CD14-positive monocyte (primary cell): ENCODE results near the gene CHMP4A. TPM values are rescaled to one million over a fixed set of nuclear protein-coding genes. Genes with fewer than 3 reads are reported as not detected.
A peak's percentile ranks its signal among the peaks of the same experiment; 100 is the strongest.

Experiments used
- DNase-seq, 3 donors: peaks; one replicate each; pipeline ENCODE4 v3.0.0-alpha.2; 2011 to 2022
- H2AFZ ChIP-seq: 2 replicates; pipeline ENCODE4 v1.6.0; 2012; ENCODE audit warnings: mild to moderate bottlenecking, low read depth, low read length, inconsistent platforms; ENCODE audit not compliant: insufficient read depth, poor library complexity, severe bottlenecking
- H3K27ac ChIP-seq, 2 donors: 1 replicate in 1 of 2; 2 replicates in 1 of 2; pipeline ENCODE4 v1.5.1; 2012 to 2013; ENCODE audit warnings: low read length in 2 of 2, control low read depth in 1 of 2, inconsistent platforms in 1 of 2, low read depth in 1 of 2, mild to moderate bottlenecking in 1 of 2
- H3K27me3 ChIP-seq, 2 donors: one replicate each; pipeline versions ENCODE4 v1.6.0 to v1.6.1; 2011 to 2013; ENCODE audit warnings: low read length in 2 of 2; ENCODE audit not compliant: control insufficient read depth in 2 of 2, insufficient read depth in 2 of 2
- H3K36me3 ChIP-seq, 2 donors: replicated peaks in 1 of 2; 1 replicate in 1 of 2; 2 replicates in 1 of 2; pipeline versions ENCODE4 v1.5.1 to v1.6.1; 2012 to 2013; ENCODE audit warnings: low read length in 2 of 2, control low read depth in 1 of 2, inconsistent platforms in 1 of 2, mild to moderate bottlenecking in 1 of 2; ENCODE audit not compliant: insufficient read depth in 2 of 2, control insufficient read depth in 1 of 2
- H3K4me1 ChIP-seq, 2 donors: 1 replicate in 1 of 2; 2 replicates in 1 of 2; pipeline versions ENCODE4 v1.5.1 to v1.6.1; 2012 to 2013; ENCODE audit warnings: low read length in 2 of 2, control low read depth in 1 of 2, inconsistent platforms in 1 of 2, mild to moderate bottlenecking in 1 of 2, moderate library complexity in 1 of 2; ENCODE audit not compliant: insufficient read depth in 2 of 2, control insufficient read depth in 1 of 2
- H3K4me2 ChIP-seq: replicated peaks from 2 replicates; pipeline ENCODE3; 2012; ENCODE audit warnings: low read length, moderate library complexity, mild to moderate bottlenecking; ENCODE audit not compliant: poor library complexity, severe bottlenecking; ENCODE audit errors: extremely low read depth
- H3K4me3 ChIP-seq, 3 experiments: fragments of 200-600 bp in 1 of 3; sonication (generic) in 1 of 3; replicated peaks in 1 of 3; 1 replicate in 2 of 3; 2 replicates in 1 of 3; pipeline ENCODE4 v1.5.1; 2011 to 2013; ENCODE audit warnings: low read length in 3 of 3, mild to moderate bottlenecking in 3 of 3, control low read depth in 2 of 3, low read depth in 2 of 3, inconsistent platforms in 1 of 3, moderate library complexity in 1 of 3
- H3K79me2 ChIP-seq: 2 replicates; pipeline ENCODE4 v1.6.0; 2012; ENCODE audit warnings: mild to moderate bottlenecking, control low read depth, inconsistent platforms, low read length, moderate library complexity; ENCODE audit not compliant: insufficient read depth
- H3K9ac ChIP-seq: 2 replicates; pipeline ENCODE4 v1.6.0; 2017; ENCODE audit warnings: low read length, mild to moderate bottlenecking; ENCODE audit not compliant: insufficient read depth, poor library complexity, severe bottlenecking
- H3K9me3 ChIP-seq, 2 donors: replicated peaks in 1 of 2; 1 replicate in 1 of 2; 2 replicates in 1 of 2; pipeline versions ENCODE4 v1.5.1 to v1.6.1; 2012 to 2013; ENCODE audit warnings: low read length in 2 of 2, control low read depth in 1 of 2; ENCODE audit not compliant: control insufficient read depth in 1 of 2, insufficient read depth in 1 of 2
- H4K20me1 ChIP-seq: 2 replicates; pipeline ENCODE4 v1.6.0; 2012; ENCODE audit warnings: mild to moderate bottlenecking, low read length, control low read depth, moderate library complexity; ENCODE audit not compliant: insufficient read depth
- H3K27ac Mint-ChIP-seq, 7 donors: one replicate each; pipeline ENCODE4 v1.8.0; 2020; ENCODE audit warnings: mild to moderate bottlenecking in 7 of 7, mixed read lengths in 7 of 7, moderate library complexity in 6 of 7, inconsistent platforms in 2 of 7
- H3K27me3 Mint-ChIP-seq, 3 donors: one replicate each; pipeline ENCODE4 v1.8.0; 2021 to 2022; ENCODE audit warnings: low read depth in 3 of 3, mild to moderate bottlenecking in 3 of 3, mixed read lengths in 3 of 3, moderate library complexity in 3 of 3, inconsistent platforms in 1 of 3
- H3K36me3 Mint-ChIP-seq, 2 donors: one replicate each; pipeline ENCODE4 v1.8.0; 2020; ENCODE audit warnings: mixed read lengths in 2 of 2, inconsistent platforms in 1 of 2, mild to moderate bottlenecking in 1 of 2
- H3K4me1 Mint-ChIP-seq: one replicate; pipeline ENCODE4 v1.8.0; 2020; ENCODE audit warnings: mild to moderate bottlenecking, mixed read lengths
- H3K4me3 Mint-ChIP-seq, 2 donors: one replicate each; pipeline ENCODE4 v1.8.0; 2020; ENCODE audit warnings: mild to moderate bottlenecking in 2 of 2, mixed read lengths in 2 of 2, moderate library complexity in 1 of 2
- H3K9me3 Mint-ChIP-seq, 7 donors: one replicate each; pipeline ENCODE4 v1.8.0; 2020 to 2022; ENCODE audit warnings: mixed read lengths in 7 of 7, mild to moderate bottlenecking in 6 of 7, moderate library complexity in 6 of 7, inconsistent platforms in 2 of 7
- WGBS: methylation state at CpG from one replicate; pipeline ENCODE4 v1.1.5; 2013; ENCODE audit warnings: missing lambda C conversion rate; ENCODE audit not compliant: insufficient coverage; 5-methylcytosine and 5-hydroxymethylcytosine counted together
- intact Hi-C, 2 donors: fragments of 100-400 bp; cut with micrococcal nuclease; formaldehyde crosslinking; loops; one replicate each; pipeline versions ENCODE4 v1.15.0 to v1.15.1; 2023
- polyA plus RNA-seq, 3 donors: library from polyadenylated mRNA; depleted of rRNA in 1 of 3; unstranded in 2 of 3; stranded (reverse) in 1 of 3; fragments of 300-500 nt in 2 of 3; fragments of >200 nt in 1 of 3; fragmentation: Illumina TruSeq in 2 of 3; gene quantifications; 1 replicate in 2 of 3; 2 replicates in 1 of 3; pipeline ENCODE4 v1.2.3, GENCODE V29; 2012 to 2021
- TF ChIP-seq, protein P1 (sequence below): fragments of 200-600 bp; IDR thresholded peaks from one replicate; pipeline ENCODE4 v1.8.0; 2022; ENCODE audit warnings: antibody characterized with exemption, mild to moderate bottlenecking

The CHMP4A gene
- polyA plus RNA-seq, 3 donors, result 99.0 to 128 (median 102) TPM

DNA sequence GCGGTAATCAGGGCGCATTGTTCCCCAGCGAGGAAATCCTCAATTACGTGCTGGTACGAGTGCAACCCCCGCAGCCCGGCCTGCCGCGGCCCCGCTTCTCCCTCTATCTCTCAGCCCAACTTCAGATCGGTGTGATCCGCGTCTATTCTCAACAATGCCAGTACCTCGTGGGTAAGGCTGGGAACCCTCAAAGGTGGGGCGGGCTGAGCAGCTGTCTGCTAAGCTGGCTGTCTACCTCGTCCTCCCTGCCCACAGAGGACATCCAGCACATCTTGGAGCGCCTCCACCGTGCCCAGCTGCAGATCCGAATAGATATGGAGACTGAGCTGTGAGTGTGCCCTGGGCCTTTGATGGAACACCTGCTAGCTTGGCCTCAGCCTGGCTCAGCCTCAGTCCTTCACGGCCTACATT lies 40.4 kb downstream of the CHMP4A start:
- Histone ChIP-seq H3K27ac (no peak overlapping the region), H3K79me2 (no peaks in the 10 kb centered on the region), H3K4me3 (peak overlapping the region in 1 of 3 experiments; percentile 68), H3K9me3 (no peaks in the 10 kb centered on the region), H2AFZ (no peak overlapping the region), H3K4me1 (peaks cover 22 to 31% of the 10 kb centered on the region in 2 donors), H4K20me1 (peaks cover 28% of the 10 kb centered on the region), H3K9ac (no peak overlapping the region), H3K4me2 (no peak overlapping the region), H3K27me3 (no peaks in the 10 kb centered on the region), H3K36me3 (peaks cover 36 to 62% of the 10 kb centered on the region in 2 donors)
- peaks cover 10 to 19% (median 16%) of the 10 kb centered on the region in 3 donors for H3K27me3 Mint-ChIP-seq
- peak overlapping the region in 1 of 7 donors; percentile 37 for H3K27ac Mint-ChIP-seq
- no peak for DNase-seq
- TF ChIP-seq, protein P1, sequence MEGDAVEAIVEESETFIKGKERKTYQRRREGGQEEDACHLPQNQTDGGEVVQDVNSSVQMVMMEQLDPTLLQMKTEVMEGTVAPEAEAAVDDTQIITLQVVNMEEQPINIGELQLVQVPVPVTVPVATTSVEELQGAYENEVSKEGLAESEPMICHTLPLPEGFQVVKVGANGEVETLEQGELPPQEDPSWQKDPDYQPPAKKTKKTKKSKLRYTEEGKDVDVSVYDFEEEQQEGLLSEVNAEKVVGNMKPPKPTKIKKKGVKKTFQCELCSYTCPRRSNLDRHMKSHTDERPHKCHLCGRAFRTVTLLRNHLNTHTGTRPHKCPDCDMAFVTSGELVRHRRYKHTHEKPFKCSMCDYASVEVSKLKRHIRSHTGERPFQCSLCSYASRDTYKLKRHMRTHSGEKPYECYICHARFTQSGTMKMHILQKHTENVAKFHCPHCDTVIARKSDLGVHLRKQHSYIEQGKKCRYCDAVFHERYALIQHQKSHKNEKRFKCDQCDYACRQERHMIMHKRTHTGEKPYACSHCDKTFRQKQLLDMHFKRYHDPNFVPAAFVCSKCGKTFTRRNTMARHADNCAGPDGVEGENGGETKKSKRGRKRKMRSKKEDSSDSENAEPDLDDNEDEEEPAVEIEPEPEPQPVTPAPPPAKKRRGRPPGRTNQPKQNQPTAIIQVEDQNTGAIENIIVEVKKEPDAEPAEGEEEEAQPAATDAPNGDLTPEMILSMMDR, result no peak
- peaks cover 31% of the 10 kb centered on the region for H3K4me1 Mint-ChIP-seq
- intact Hi-C loops, result no loop called here
- WGBS, result 64% methylated on average over 15 of the region's 20 CpGs
- H3K9me3 Mint-ChIP-seq, result peaks cover 0 to 2% (median 0%) of the 10 kb centered on the region in 7 donors
- peaks cover 62 to 79% of the 10 kb centered on the region in 2 donors for H3K36me3 Mint-ChIP-seq
- H3K4me3 Mint-ChIP-seq, result no peak overlapping the region

- Histone ChIP-seq H3K4me1 (peaks cover 26 to 34% of the 10 kb centered on the region in 2 donors), H3K4me3 (peak overlapping the region in 1 of 3 experiments; percentile 68), H2AFZ (peak overlapping the region; percentile 46), H3K27ac (no peak overlapping the region), H3K36me3 (peaks cover 36 to 62% of the 10 kb centered on the region in 2 donors), H3K27me3 (no peaks in the 10 kb centered on the region), H3K79me2 (no peaks in the 10 kb centered on the region), H3K4me2 (peak overlapping the region; percentile 71), H3K9ac (peak overlapping the region; percentile 17), H4K20me1 (peaks cover 33% of the 10 kb centered on the region), H3K9me3 (no peaks in the 10 kb centered on the region)
- TF ChIP-seq, protein P1, result no peak
- Mint-ChIP-seq H3K27ac (peak overlapping the region in 1 of 7 donors; percentile 68), H3K4me3 (peak overlapping the region; percentile 59 to 75), H3K36me3 (peaks cover 62 to 79% of the 10 kb centered on the region in 2 donors), H3K9me3 (peaks cover 0 to 2% (median 0%) of the 10 kb centered on the region in 7 donors), H3K27me3 (peaks cover 10 to 19% (median 16%) of the 10 kb centered on the region in 3 donors), H3K4me1 (peaks cover 35% of the 10 kb centered on the region)
- no peak for DNase-seq
- WGBS, result 10% methylated on average over 15 of the region's 30 CpGs
- intact Hi-C loops, result no loop called here
Measured at GRCh38 chr14:24172261-24172860, 40.9 kb downstream of the CHMP4A start.
